GM21447 (cell line): ENCODE results near the gene TESK2.
"Not testable (repeated sequence)": the region's sequence is repeated elsewhere in the genome, so short reads cannot be mapped to it uniquely, and the experiment has no call there.

Experiments
- ATAC-seq: cut with Tn5 transposase; IDR thresholded peaks from one replicate; pipeline ENCODE4 v1.9.1; 2021; ENCODE audit not compliant: unreplicated experiment

The TESK2 gene

GRCh38 chr1:45477646-45478045, 13.3 kb downstream of the TESK2 start:
- no peak for ATAC-seq

- not testable (repeated sequence) for ATAC-seq
These were observed 16.8 kb downstream of the TESK2 start for GRCh38 chr1:45474194-45474593.

- ATAC-seq = no peak
These were observed 17.7 kb downstream of the TESK2 start for GRCh38 chr1:45473302-45473701.

- no peak for ATAC-seq
These were observed 20.6 kb downstream of the TESK2 start for GRCh38 chr1:45470306-45470798.

GRCh38 chr1:45467353-45467752, 23.6 kb downstream of the TESK2 start:
- peak; percentile 65 for ATAC-seq

GRCh38 chr1:45465277-45465676, 25.7 kb downstream of the TESK2 start:
- ATAC-seq = no peak

GRCh38 chr1:45458894-45459293, 32.1 kb downstream of the TESK2 start:
- no peak for ATAC-seq

- ATAC-seq = no peak
These were observed 34.4 kb downstream of the TESK2 start for GRCh38 chr1:45456531-45456930.

- ATAC-seq = no peak
These were observed 35.8 kb downstream of the TESK2 start for GRCh38 chr1:45455162-45455561.

GRCh38 chr1:45454464-45454863, 36.5 kb downstream of the TESK2 start:
- no peak for ATAC-seq

- ATAC-seq = no peak
These were observed 38.5 kb downstream of the TESK2 start for GRCh38 chr1:45452503-45452902.

- ATAC-seq = no peak
These were observed 42.6 kb downstream of the TESK2 start for GRCh38 chr1:45448357-45448756.

GRCh38 chr1:45446950-45447672, 43.9 kb downstream of the TESK2 start:
- no peak for ATAC-seq

- ATAC-seq = no peak
These were observed 44.4 kb downstream of the TESK2 start for GRCh38 chr1:45446530-45446929.

- no peak for ATAC-seq
These were observed 46.3 kb downstream of the TESK2 start for GRCh38 chr1:45444609-45445131.

GRCh38 chr1:45443580-45444446, 47.1 kb downstream of the TESK2 start:
- no peak for ATAC-seq

- no peak for ATAC-seq
These were observed 48.7 kb downstream of the TESK2 start for GRCh38 chr1:45442272-45442671.

GRCh38 chr1:45437323-45437722, 53.6 kb downstream of the TESK2 start:
- no peak for ATAC-seq

GRCh38 chr1:45430490-45430889, 60.5 kb downstream of the TESK2 start:
- ATAC-seq = no peak

GRCh38 chr1:45429561-45430159, 61.3 kb downstream of the TESK2 start:
- no peak for ATAC-seq

- ATAC-seq = no peak
These were observed 66.9 kb downstream of the TESK2 start for GRCh38 chr1:45423906-45424678.
